Breast epithelium (tissue), 4 donors: Measurements from ENCODE around the gene NRN1L. TPM values are rescaled to one million over a fixed set of nuclear protein-coding genes. Genes with fewer than 3 reads are reported as not detected.

ENCODE experiments used
- DNase-seq, 2 donors: peaks; one replicate each; pipeline ENCODE4 v3.0.0-alpha.2; 2019; ENCODE audit warnings: low spot score in 2 of 2
- H3K27ac ChIP-seq, 2 donors: fragments of 200-600 bp; sonication (generic) in 1 of 2; one replicate each; pipeline ENCODE4 v1.5.1; 2016 to 2019; ENCODE audit warnings: mild to moderate bottlenecking in 1 of 2
- H3K27me3 ChIP-seq, 2 donors: fragments of 200-600 bp; sonication (generic) in 1 of 2; one replicate each; pipeline versions ENCODE4 v1.5.1 to v1.6.0; 2017 to 2019; ENCODE audit warnings: control low read depth in 1 of 2, mild to moderate bottlenecking in 1 of 2
- H3K36me3 ChIP-seq: fragments of 200-600 bp; one replicate; pipeline ENCODE4 v1.5.1; 2019
- H3K4me1 ChIP-seq, 2 donors: fragments of 200-600 bp; sonication (generic); one replicate each; pipeline ENCODE4 v1.5.1; 2016 to 2019; ENCODE audit warnings: control low read depth in 1 of 2
- H3K4me3 ChIP-seq, 3 donors: fragments of 200-600 bp; sonication (generic); 1 replicate in 2 of 3; 2 replicates in 1 of 3; pipeline ENCODE4 v1.5.1; 2016 to 2019; ENCODE audit warnings: mild to moderate bottlenecking in 3 of 3, moderate library complexity in 2 of 3
- H3K9me3 ChIP-seq, 2 donors: fragments of 200-600 bp; sonication (generic) in 1 of 2; one replicate each; pipeline ENCODE4 v1.5.1; 2016 to 2019; ENCODE audit warnings: control low read depth in 1 of 2
- CTCF ChIP-seq, 3 donors: fragments of 450-650 bp; IDR thresholded peaks; one replicate each; pipeline ENCODE4 v1.5.1; 2016 to 2017; ENCODE audit warnings: antibody characterized with exemption in 3 of 3, mild to moderate bottlenecking in 3 of 3, moderate library complexity in 3 of 3
- POLR2A ChIP-seq: fragments of 450-650 bp; IDR thresholded peaks from one replicate; pipeline ENCODE4 v1.6.1; 2016; ENCODE audit warnings: antibody characterized with exemption, mild to moderate bottlenecking, moderate library complexity
- POLR2AphosphoS5 ChIP-seq, 3 donors: sonication (generic); formaldehyde crosslinking; IDR thresholded peaks; one replicate each; pipeline ENCODE4 v1.6.1; 2017; ENCODE audit warnings: antibody characterized with exemption in 3 of 3
- intact Hi-C: fragments of 100-400 bp; cut with DNase I; formaldehyde crosslinking; loops from one replicate; pipeline ENCODE4 v1.15.1; 2023; ENCODE audit warnings: low total_unique reads
- total RNA-seq, 3 donors: library from RNA; depleted of rRNA; stranded (reverse); fragments of >200 nt; gene quantifications; one replicate each; pipeline ENCODE4 v1.1.0, GENCODE V29; 2016

NRN1L gene
- total RNA-seq, 3 donors from 2014 or later = 1.3 to 1.4 TPM; not detected in 1

- TF ChIP-seq POLR2AphosphoS5 (IDR thresholded peaks at IDR 0.05) = no peak
- no peak for TF ChIP-seq CTCF (IDR thresholded peaks at IDR 0.05)
- no peak for TF ChIP-seq POLR2A
- Histone ChIP-seq H3K9me3 (no peaks in the 10 kb centered on the region), H3K36me3 (no peaks in the 10 kb centered on the region), H3K4me3 (no peak overlapping the region), H3K4me1 (peaks cover 9 to 12% of the 10 kb centered on the region in 2 donors), H3K27ac (no peak overlapping the region), H3K27me3 (no peaks in the 10 kb centered on the region)
- intact Hi-C loops = no loop called here
- DNase-seq = no peak
Observed at GRCh38 chr16:67932462-67932840, 47.8 kb downstream of the NRN1L start.

- Histone ChIP-seq H3K9me3 (no peaks in the 10 kb centered on the region), H3K4me3 (no peak overlapping the region), H3K4me1 (peaks cover 9 to 12% of the 10 kb centered on the region in 2 donors), H3K27me3 (no peaks in the 10 kb centered on the region), H3K36me3 (no peaks in the 10 kb centered on the region), H3K27ac (no peak overlapping the region)
- intact Hi-C loops = no loop called here
- TF ChIP-seq POLR2AphosphoS5 (IDR thresholded peaks at IDR 0.05) (no peak), CTCF (IDR thresholded peaks at IDR 0.05) (no peak), POLR2A (no peak)
- no peak for DNase-seq
Observed at GRCh38 chr16:67933805-67934204, 49.1 kb downstream of the NRN1L start.

GRCh38 chr16:67934306-67935100 lies 49.8 kb downstream of the NRN1L start:
- Histone ChIP-seq H3K27ac (peak overlapping the region in 1 of 2 donors; percentile 89), H3K4me1 (peaks cover 9 to 12% of the 10 kb centered on the region in 2 donors), H3K27me3 (no peaks in the 10 kb centered on the region), H3K9me3 (no peaks in the 10 kb centered on the region), H3K4me3 (peak overlapping the region in 2 of 3 donors; percentile 86 to 89), H3K36me3 (no peaks in the 10 kb centered on the region)
- no peak for DNase-seq
- TF ChIP-seq POLR2AphosphoS5 (IDR thresholded peaks at IDR 0.05) = no peak
- no peak for TF ChIP-seq CTCF (IDR thresholded peaks at IDR 0.05)
- no peak for TF ChIP-seq POLR2A
- intact Hi-C loops = no loop called here

GRCh38 chr16:67935101-67935401 lies 50.4 kb downstream of the NRN1L start:
- Histone ChIP-seq H3K4me3 (peak overlapping the region; percentile 84 to 89 (median 86)), H3K27ac (peak overlapping the region; percentile 89 to 98), H3K4me1 (peaks cover 9 to 12% of the 10 kb centered on the region in 2 donors), H3K9me3 (no peaks in the 10 kb centered on the region), H3K27me3 (no peaks in the 10 kb centered on the region), H3K36me3 (no peaks in the 10 kb centered on the region)
- intact Hi-C loops = no loop called here
- no peak for DNase-seq
- TF ChIP-seq POLR2A = no peak
- TF ChIP-seq POLR2AphosphoS5 (IDR thresholded peaks at IDR 0.05) = no peak
- TF ChIP-seq CTCF (IDR thresholded peaks at IDR 0.05) = no peak

- TF ChIP-seq CTCF (IDR thresholded peaks at IDR 0.05) (peak in 1 of 3 donors; percentile 8), POLR2AphosphoS5 (IDR thresholded peaks at IDR 0.05) (peak; percentile 86 to 92 (median 90)), POLR2A (peak; percentile 77)
- Histone ChIP-seq H3K9me3 (no peaks in the 10 kb centered on the region), H3K4me1 (peaks cover 9 to 12% of the 10 kb centered on the region in 2 donors), H3K27ac (peak overlapping the region; percentile 89 to 98), H3K36me3 (no peaks in the 10 kb centered on the region), H3K4me3 (peak overlapping the region; percentile 84 to 89 (median 86)), H3K27me3 (no peaks in the 10 kb centered on the region)
- DNase-seq = peak; percentile 95 to 97
- intact Hi-C loops = no loop called here
Observed at GRCh38 chr16:67935402-67936123, 50.9 kb downstream of the NRN1L start.
